Activated CD8-positive, alpha-beta memory T cell treated with anti-CD3 and anti-CD28 coated beads for 24 hours (primary cell): ENCODE measurements around the gene KRTAP2-3.
"Not testable (repeated sequence)": the region's sequence is repeated elsewhere in the genome, so short reads cannot be mapped to it uniquely, and the experiment has no call there.

ENCODE experiments used
- DNase-seq: peaks from one replicate; pipeline ENCODE4 v3.0.0-alpha.2; 2020

KRTAP2-3 gene

GRCh38 chr17:41065829-41066624 lies 6.1 kb upstream of the KRTAP2-3 start, which contains the start of gene KRTAP2-4:
Gene KRTAP2-4, minus strand, starts transcription at chr17:41065879. Its CDS starts 34 bp downstream, at chr17:41065845.
- DNase-seq = no peak

GRCh38 chr17:41065016-41065689 lies 5.2 kb upstream of the KRTAP2-3 start:
- not testable (repeated sequence) for DNase-seq

GRCh38 chr17:41064301-41064700 lies 4.4 kb upstream of the KRTAP2-3 start:
- DNase-seq = no peak

GRCh38 chr17:41063449-41063848 lies 3.5 kb upstream of the KRTAP2-3 start:
- DNase-seq = no peak

- DNase-seq = no peak
These were observed 2.0 kb upstream of the KRTAP2-3 start for GRCh38 chr17:41061964-41062363.

GRCh38 chr17:41059276-41060051 lies 450 bp downstream of the KRTAP2-3 start:
- DNase-seq = not testable (repeated sequence)

GRCh38 chr17:41058741-41059140 lies 1.2 kb downstream of the KRTAP2-3 start:
- no peak for DNase-seq

- DNase-seq = no peak
These were observed 2.4 kb downstream of the KRTAP2-3 start for GRCh38 chr17:41057547-41057946.

GRCh38 chr17:41055130-41055529 lies 4.8 kb downstream of the KRTAP2-3 start, which contains the start of gene KRTAP2-2:
Gene KRTAP2-2, minus strand, starts transcription at chr17:41055230. Its CDS starts 19 bp downstream, at chr17:41055211.
- not testable (repeated sequence) for DNase-seq

GRCh38 chr17:41054556-41054955 lies 5.4 kb downstream of the KRTAP2-3 start:
- not testable (repeated sequence) for DNase-seq

GRCh38 chr17:41054025-41054424 lies 5.9 kb downstream of the KRTAP2-3 start:
- no peak for DNase-seq

- no peak for DNase-seq
These were observed 7.3 kb downstream of the KRTAP2-3 start for GRCh38 chr17:41052566-41052965.

- DNase-seq = no peak
These were observed 10.8 kb downstream of the KRTAP2-3 start for GRCh38 chr17:41049110-41049509.

GRCh38 chr17:41048441-41048840 lies 11.5 kb downstream of the KRTAP2-3 start:
- DNase-seq = no peak

GRCh38 chr17:41046735-41047465 lies 13.0 kb downstream of the KRTAP2-3 start, which contains the start of gene KRTAP2-1:
Gene KRTAP2-1, minus strand, starts transcription at chr17:41047316. Its CDS starts 49 bp downstream, at chr17:41047267.
- not testable (repeated sequence) for DNase-seq

- DNase-seq = no peak
These were observed 17.0 kb downstream of the KRTAP2-3 start for GRCh38 chr17:41042953-41043352.

- DNase-seq = not testable (repeated sequence)
These were observed 18.9 kb downstream of the KRTAP2-3 start, which contains the start of gene KRTAP1-1 for GRCh38 chr17:41040783-41041571. Gene KRTAP1-1, minus strand, starts transcription at chr17:41041450. Its CDS starts 53 bp downstream, at chr17:41041397.

- no peak for DNase-seq
These were observed 22.0 kb downstream of the KRTAP2-3 start for GRCh38 chr17:41037853-41038350.

GRCh38 chr17:41034346-41034935 lies 25.5 kb downstream of the KRTAP2-3 start, which contains the start of gene KRTAP1-3:
Gene KRTAP1-3, minus strand, starts transcription at chr17:41034874. Its CDS starts 53 bp downstream, at chr17:41034821.
- not testable (repeated sequence) for DNase-seq

- no peak for DNase-seq
These were observed 30.2 kb downstream of the KRTAP2-3 start, which contains the start of gene KRTAP1-4 for GRCh38 chr17:41029633-41030245. Gene KRTAP1-4, minus strand, starts transcription at chr17:41030195. Its CDS starts 117 bp downstream, at chr17:41030078.
